Spinal cord (tissue), 10 donors: ENCODE results near the gene SLC50A1. TPM values are rescaled to one million over a fixed set of nuclear protein-coding genes. Genes with fewer than 3 reads are reported as not detected.

Experiments
- DNase-seq, 6 donors: peaks; one replicate each; pipeline versions ENCODE4 v3.0.0 to v3.0.0-alpha.2; 2013 to 2015; ENCODE audit warnings: low spot score in 6 of 6, low read depth in 4 of 6
- H3K27ac ChIP-seq: one replicate; pipeline ENCODE4 v1.5.1; 2013; ENCODE audit warnings: low read depth, low read length, control low read depth
- H3K27me3 ChIP-seq: one replicate; pipeline ENCODE4 v1.6.1; 2013; ENCODE audit warnings: low read length; ENCODE audit not compliant: control insufficient read depth, insufficient read depth
- H3K36me3 ChIP-seq: one replicate; pipeline ENCODE4 v1.6.1; 2013; ENCODE audit warnings: low read length; ENCODE audit not compliant: control insufficient read depth, insufficient read depth
- H3K4me1 ChIP-seq: one replicate; pipeline ENCODE4 v1.6.1; 2013; ENCODE audit warnings: low read length; ENCODE audit not compliant: control insufficient read depth, insufficient read depth
- H3K4me3 ChIP-seq: one replicate; pipeline ENCODE4 v1.5.1; 2013; ENCODE audit warnings: low read depth, low read length, control low read depth
- H3K9me3 ChIP-seq: one replicate; pipeline ENCODE4 v1.6.1; 2013; ENCODE audit warnings: low read length; ENCODE audit not compliant: control insufficient read depth, insufficient read depth
- WGBS: methylation state at CpG from one replicate; pipeline ENCODE4 v1.1.5; 2013; ENCODE audit warnings: missing lambda C conversion rate; ENCODE audit not compliant: insufficient coverage; 5-methylcytosine and 5-hydroxymethylcytosine counted together
- polyA plus RNA-seq, 2 donors: library from polyadenylated mRNA; unstranded; fragments of 120-200 nt; gene quantifications; one replicate each; pipeline ENCODE4 v1.2.1, GENCODE V29; 2013; ENCODE audit not compliant: insufficient read length in 2 of 2
- total RNA-seq, 2 donors: library from RNA; depleted of rRNA in 1 of 2; stranded (reverse); fragments of 120-200 nt in 1 of 2; fragments of >200 nt in 1 of 2; gene quantifications; one replicate each; pipeline versions ENCODE4 v1.2.3 to v1.2.4, GENCODE V29; 2013 to 2014
- donor health status: healthy.

The SLC50A1 gene
- total and polyA plus RNA-seq, 4 donors, result 12.1 to 35.8 (median 22.6) TPM

DNA sequence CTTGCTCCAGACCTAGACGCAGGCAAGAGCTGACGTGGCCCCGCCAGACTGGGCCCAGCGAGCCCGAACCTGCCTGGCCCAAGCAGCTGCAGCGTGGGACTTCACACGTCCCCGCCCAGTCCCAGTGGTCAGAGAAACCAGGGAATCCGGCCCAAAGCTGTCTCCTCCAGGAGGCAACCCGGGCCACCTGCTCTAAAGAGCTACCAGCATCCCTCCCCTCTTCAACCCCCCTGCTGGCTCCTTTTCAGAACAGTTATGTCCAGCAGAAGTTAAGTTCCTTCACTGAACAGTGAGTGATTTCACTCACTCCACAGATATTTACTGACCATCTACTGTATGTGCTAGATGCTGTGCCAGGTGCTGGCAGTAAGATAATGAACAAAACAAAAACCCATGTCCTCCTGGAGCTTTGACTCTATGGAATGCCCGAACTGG is 10.1 kb upstream of the SLC50A1 start:
- Histone ChIP-seq H3K4me1 (peaks cover 57% of the 10 kb centered on the region), H3K27me3 (peaks cover 66% of the 10 kb centered on the region), H3K4me3 (no peak overlapping the region), H3K36me3 (no peaks in the 10 kb centered on the region), H3K27ac (peak overlapping the region; percentile 33), H3K9me3 (no peaks in the 10 kb centered on the region)
- no peak for DNase-seq
- WGBS, result 43% methylated on average over 11 of the region's 11 CpGs

DNA sequence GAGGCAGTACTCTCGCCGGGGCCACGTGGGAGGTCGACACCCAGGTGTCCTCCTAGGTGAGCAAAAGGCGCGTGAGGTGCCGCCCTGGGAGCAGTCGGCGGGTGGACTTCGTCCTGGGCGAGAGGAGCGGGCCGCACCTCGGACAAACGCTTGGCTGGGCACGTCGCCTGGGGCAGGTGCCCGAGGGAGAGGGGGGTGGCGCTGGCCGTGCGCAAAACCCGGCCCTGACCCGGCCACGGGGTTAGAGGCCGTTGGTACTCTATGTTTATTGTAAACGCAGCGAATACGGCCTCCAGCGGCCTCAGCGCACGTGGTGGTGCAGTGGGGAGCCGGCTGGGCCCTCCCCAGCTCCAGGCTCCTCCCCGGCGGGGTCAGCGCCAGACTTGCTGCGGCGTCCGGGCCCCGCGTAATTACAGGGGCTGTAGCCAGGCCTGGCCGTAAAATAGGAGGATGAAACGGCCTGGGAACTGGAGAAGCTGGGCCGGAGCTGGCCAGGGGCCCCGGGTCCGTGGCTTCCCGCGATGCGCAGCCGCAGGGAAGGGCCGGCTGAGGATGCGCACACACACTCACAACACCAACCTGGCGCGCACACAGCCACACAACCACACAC is 9.6 kb upstream of the SLC50A1 start:
- WGBS, result 5% methylated on average over 53 of the region's 53 CpGs
- H3K36me3 ChIP-seq, result no peaks in the 10 kb centered on the region
- H3K27me3 ChIP-seq, result peaks cover 63% of the 10 kb centered on the region
- H3K4me1 ChIP-seq, result peaks cover 57% of the 10 kb centered on the region
- no peaks in the 10 kb centered on the region for H3K9me3 ChIP-seq
- peak overlapping the region; percentile 61 for H3K27ac ChIP-seq
- peak overlapping the region; percentile 57 for H3K4me3 ChIP-seq
- DNase-seq, result peak in 2 of 6 donors; percentile 65 to 78

DNA sequence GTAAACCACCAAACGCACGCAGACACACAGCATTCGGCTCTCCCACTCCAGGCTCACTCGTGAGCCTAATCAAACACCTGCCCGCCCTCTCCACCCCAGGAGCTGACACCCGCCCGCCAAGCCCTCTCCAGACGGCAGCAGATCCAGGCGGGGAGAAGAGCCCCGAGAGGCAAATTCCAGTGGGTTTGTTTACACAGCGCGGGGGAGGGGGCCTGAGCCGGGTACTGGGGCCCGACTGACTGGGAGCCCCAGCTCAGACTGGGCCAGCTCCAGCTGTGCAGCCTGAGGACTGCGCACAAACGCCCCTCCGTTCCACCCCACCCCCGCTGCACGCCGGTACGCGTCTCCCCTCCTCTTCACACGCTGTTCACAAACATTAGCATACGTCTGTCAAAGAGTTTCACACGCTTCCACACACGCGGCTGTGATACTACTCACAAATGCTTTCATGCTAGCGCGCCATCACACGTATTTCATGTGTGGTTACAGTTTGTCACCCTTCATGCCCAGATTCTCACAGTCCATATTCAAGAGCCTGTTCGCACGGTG is 9.0 kb upstream of the SLC50A1 start:
- WGBS, result 1% methylated on average over 32 of the region's 32 CpGs
- DNase-seq, result peak in 2 of 6 donors; percentile 74 to 76
- peaks cover 3% of the 10 kb centered on the region for H3K36me3 ChIP-seq
- H3K9me3 ChIP-seq, result no peaks in the 10 kb centered on the region
- peaks cover 60% of the 10 kb centered on the region for H3K27me3 ChIP-seq
- H3K4me1 ChIP-seq, result peaks cover 57% of the 10 kb centered on the region
- peak overlapping the region; percentile 61 for H3K27ac ChIP-seq
- peak overlapping the region; percentile 57 for H3K4me3 ChIP-seq

DNA sequence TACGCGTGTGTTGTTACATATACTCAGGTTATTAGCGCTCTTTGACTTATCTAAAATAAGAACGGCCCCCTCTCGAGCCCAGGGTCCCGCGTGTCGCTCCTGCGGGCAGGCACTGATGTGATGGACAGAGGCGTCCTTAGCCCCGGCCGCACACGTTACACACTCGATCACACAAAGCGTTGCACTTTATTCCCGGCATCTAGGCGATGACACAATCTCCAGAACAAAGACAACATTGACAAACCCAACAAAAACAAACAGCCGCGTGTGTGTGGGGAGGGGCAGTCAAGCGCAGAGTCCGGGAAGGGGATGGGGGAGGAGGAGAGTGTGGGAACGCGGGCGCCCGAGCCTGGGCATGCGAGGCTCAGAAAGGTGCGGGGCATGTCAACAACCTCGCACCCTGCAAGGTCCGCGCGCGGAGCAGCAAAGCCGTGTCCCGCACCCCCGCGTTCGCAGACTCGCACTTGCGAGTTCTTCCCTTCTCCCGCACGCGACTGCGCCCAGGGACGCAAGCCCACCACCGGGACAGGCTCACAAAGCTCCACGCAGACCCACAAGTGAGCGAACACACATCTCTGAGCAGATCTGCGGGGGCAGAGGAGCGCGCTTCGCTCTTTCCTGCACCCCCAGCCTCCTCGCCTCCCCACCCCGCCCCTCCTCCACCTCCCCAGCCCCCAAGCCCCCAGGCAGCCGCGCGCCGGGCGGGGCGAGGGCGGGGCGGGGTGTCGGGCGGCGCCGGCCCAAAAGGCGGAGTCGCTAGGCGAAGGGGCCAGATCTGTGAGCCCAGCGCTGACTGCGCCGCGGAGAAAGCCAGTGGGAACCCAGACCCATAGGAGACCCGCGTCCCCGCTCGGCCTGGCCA is 8.3 kb upstream of the SLC50A1 start, which contains the start of gene EFNA1:
Gene EFNA1 (plus strand): TSS at position 772 of the 862 bp plus-strand sequence. CDS start 102 bp downstream, outside the sequence.
- H3K27me3 ChIP-seq, result peaks cover 60% of the 10 kb centered on the region
- H3K9me3 ChIP-seq, result no peaks in the 10 kb centered on the region
- H3K36me3 ChIP-seq, result peaks cover 3% of the 10 kb centered on the region
- H3K4me1 ChIP-seq, result peaks cover 57% of the 10 kb centered on the region
- peak in 2 of 6 donors; percentile 77 to 86 for DNase-seq
- WGBS, result under 1% methylated on average over 65 of the region's 76 CpGs
- H3K4me3 ChIP-seq, result peak within 1 kb of the TSS; percentile 58
- H3K27ac ChIP-seq, result peak within 1 kb of the TSS; percentile 61

DNA sequence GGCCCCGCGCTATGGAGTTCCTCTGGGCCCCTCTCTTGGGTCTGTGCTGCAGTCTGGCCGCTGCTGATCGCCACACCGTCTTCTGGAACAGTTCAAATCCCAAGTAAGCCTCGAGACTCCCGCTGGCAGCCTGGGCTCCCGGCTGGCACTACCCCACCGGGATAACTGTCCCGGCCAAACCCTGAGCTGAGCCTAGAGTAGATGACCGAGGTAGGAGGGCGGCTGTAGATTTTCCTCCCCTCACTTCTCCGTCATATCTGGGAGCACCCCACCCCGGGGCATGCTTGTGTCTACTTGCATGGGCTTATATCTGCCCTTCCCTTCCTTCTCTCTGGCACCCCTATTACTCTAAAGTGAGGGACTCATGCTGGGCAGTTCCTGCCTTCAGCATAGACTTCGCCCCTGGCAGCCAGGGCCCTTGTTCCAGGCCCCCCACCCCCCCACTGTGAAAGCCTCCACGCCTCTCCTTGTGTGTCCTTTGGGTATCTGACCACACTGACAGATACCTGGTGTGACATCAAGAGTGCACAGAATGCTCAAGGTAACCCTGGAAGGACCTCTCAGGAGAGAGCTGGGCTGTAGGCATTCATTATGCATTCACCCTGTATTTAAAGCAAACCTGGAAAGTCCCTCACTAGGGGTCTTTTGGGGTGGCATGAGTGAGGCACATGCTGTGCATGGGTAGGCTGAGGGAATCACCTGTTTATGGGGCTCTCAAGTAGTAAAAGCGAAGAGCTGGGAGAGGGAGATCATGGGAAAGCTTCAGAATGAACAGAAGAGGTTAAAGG is 7.5 kb upstream of the SLC50A1 start:
- WGBS, result 5% methylated on average over 13 of the region's 17 CpGs
- peak overlapping the region; percentile 58 for H3K4me3 ChIP-seq

DNA sequence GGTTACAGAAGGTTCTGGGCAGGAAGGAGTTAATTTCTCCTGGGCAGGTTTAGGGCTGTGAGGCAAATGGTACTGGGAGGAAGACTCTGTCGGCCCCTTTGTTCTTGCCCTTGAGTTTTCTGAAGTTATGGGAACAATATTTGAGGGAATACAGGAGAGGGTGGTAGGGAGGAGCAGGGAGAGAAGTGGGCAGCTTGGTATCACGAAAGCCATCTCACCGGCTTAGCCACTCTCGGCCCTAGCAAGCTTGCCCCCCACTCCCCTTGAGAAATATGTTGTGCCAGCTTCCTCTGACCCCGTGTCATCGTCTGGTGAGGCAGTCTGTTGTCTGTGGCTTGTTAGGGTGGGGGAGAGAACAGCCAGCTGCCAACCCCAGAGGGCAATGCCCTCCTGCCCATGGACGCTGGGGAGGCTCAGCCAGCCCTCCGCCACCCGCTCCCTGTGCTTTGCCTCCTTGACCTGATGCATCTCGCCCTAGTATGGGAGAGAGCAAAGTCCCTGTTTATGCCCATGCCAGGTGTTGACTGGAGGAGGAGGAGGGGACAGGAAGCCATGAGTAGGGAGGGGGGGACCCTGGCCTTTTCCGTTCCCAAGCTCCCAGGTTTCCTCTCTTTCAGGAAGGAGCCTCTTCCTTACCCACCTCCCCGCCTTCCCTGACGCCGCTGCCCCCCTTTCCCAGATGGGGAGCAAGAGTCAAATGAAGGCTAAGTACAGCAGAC is 6.7 kb upstream of the SLC50A1 start:
- H3K27ac ChIP-seq, result peak overlapping the region; percentile 47
- H3K4me1 ChIP-seq, result peaks cover 59% of the 10 kb centered on the region
- peaks cover 58% of the 10 kb centered on the region for H3K27me3 ChIP-seq
- WGBS, result 3% methylated on average over 4 of the region's 14 CpGs
- no peak for DNase-seq
- peak overlapping the region; percentile 58 for H3K4me3 ChIP-seq
- peaks cover 6% of the 10 kb centered on the region for H3K36me3 ChIP-seq
- H3K9me3 ChIP-seq, result no peaks in the 10 kb centered on the region

More for the DNA sequence above, 7.5 kb upstream of the SLC50A1 start:
- Histone ChIP-seq H3K9me3 (no peaks in the 10 kb centered on the region), H3K27me3 (peaks cover 60% of the 10 kb centered on the region), H3K4me1 (peaks cover 57% of the 10 kb centered on the region), H3K27ac (peak overlapping the region; percentile 22), H3K36me3 (peaks cover 3% of the 10 kb centered on the region)
- peak in 1 of 6 donors; percentile 13 for DNase-seq

DNA sequence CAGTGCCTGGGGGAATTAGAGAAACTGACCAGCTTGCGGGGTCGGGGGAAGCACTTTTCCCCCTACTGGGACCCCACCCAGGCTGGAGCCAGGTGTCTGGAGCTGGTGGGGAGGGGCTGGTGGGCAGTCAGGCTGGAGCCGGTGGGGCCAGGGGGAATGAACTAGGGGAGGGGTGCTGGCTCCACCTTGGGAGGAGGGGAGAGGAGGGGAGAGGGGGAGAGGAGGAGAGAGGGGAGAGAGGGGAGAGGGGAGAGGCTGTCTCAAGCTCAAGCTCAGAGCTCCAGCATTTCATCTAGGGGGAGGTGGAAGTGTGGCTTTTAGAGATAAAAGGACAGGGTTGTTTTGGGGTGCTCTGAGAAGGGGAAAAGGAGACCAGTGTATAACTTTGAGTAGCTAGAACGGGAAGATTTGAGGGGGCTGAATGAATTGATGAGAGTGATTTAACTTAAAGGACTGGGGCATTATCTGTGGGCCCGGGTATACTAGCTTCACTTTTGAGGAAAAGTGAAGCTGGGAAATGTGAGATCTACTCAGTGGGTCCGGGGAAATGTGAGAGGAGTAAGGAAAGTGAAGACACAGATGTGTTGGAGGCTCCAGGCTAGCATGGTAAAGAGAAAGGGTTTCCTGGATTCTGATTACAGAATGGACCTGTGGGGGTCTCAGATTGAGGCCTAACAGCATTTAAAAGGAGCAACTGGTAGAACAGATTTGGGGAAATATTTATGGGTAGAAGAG is 5.2 kb upstream of the SLC50A1 start:
- Histone ChIP-seq H3K27me3 (peaks cover 46% of the 10 kb centered on the region), H3K4me1 (peaks cover 62% of the 10 kb centered on the region), H3K9me3 (no peaks in the 10 kb centered on the region), H3K27ac (peak overlapping the region; percentile 47), H3K4me3 (peak overlapping the region; percentile 58), H3K36me3 (peaks cover 7% of the 10 kb centered on the region)
- WGBS, result 20% methylated on average over 3 of the region's 6 CpGs
- DNase-seq, result no peak

DNA sequence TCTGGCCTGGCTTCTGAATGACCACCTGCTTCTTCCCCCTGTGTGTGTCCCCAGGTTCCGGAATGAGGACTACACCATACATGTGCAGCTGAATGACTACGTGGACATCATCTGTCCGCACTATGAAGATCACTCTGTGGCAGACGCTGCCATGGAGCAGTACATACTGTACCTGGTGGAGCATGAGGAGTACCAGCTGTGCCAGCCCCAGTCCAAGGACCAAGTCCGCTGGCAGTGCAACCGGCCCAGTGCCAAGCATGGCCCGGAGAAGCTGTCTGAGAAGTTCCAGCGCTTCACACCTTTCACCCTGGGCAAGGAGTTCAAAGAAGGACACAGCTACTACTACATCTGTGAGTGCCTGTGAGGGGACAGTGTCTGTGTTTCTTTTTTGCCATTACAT is 4.4 kb upstream of the SLC50A1 start:
- Histone ChIP-seq H3K27ac (no peak overlapping the region), H3K27me3 (peaks cover 38% of the 10 kb centered on the region), H3K36me3 (peaks cover 7% of the 10 kb centered on the region), H3K9me3 (no peaks in the 10 kb centered on the region), H3K4me1 (peaks cover 53% of the 10 kb centered on the region), H3K4me3 (no peak overlapping the region)
- no peak for DNase-seq
- WGBS, result 91% methylated on average over 7 of the region's 8 CpGs
